HUDEP-2 (cell line): ENCODE results near the gene TIMP2.
"Not testable (repeated sequence)": the region's sequence is repeated elsewhere in the genome, so short reads cannot be mapped to it uniquely, and the experiment has no call there.

Experiments used
- DNase-seq, 76 experiments: peaks; one replicate each; lab custom pipeline; 2025; ENCODE audit not compliant: unreplicated experiment in 76 of 76; lab: John Stamatoyannopoulos, UW

TIMP2 gene

DNA sequence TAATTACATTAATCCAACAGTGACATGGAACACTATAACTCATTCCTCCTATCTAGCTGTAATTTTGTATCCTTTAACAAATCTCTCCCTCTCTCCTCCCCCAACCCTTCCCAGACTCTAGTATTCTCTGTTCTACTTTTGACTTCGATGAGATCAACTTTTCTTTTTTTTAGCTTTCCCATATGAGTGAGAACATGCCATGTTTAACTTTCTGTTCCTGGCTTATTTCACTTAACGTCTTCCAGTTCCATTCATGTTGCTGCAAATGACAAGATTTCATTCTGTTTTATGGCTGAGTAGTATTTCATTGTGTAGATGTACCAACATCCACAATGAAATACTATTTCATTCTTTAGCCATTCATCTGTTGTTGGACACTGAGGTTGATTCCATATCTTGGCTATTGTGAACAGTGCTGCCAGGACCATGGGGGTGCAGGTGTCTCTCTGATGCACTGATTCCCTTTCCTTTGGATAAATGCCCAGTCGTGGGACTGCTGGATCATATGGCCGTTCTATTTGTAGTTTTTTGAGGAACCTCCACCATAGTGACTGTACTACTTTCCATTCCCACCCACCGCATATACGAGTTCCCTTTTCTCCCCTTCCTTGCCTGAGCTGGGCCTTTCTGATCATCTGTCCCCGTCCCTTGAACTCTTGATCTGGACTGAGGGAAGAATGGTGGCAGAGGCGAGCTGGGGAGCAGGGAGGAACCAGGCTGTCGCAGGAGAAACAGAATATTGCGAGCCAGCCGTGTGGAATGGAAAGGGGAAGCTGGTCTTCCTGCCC is 14.5 kb downstream of the TIMP2 start:
- no peak for DNase-seq

- DNase-seq, result no peak
These were observed 16.8 kb downstream of the TIMP2 start for GRCh38 chr17:78908426-78908825.

DNA sequence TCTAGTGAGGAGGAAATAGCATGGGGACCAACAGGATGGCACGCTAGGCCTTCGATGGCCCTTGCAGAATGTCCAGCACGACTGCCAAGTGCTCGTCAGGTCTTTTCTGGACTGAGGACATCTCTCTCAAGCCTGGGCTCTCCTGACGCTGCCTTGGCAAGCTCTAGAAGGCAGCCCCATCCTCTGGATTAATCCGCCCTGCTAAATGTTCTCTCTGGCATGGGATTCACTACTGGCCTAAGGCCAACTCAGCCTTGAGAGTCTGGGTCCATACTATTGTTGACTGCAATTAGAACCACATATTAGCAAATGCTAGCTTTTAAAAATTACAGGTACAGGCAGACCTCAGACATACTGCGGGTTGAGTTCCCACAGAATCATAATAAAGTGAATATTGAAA is 19.6 kb downstream of the TIMP2 start:
- no peak for DNase-seq

- no peak for DNase-seq
These were observed 20.1 kb downstream of the TIMP2 start for GRCh38 chr17:78905116-78905515.

GRCh38 chr17:78904371-78904770 is 20.8 kb downstream of the TIMP2 start:
- DNase-seq, result no peak

DNA sequence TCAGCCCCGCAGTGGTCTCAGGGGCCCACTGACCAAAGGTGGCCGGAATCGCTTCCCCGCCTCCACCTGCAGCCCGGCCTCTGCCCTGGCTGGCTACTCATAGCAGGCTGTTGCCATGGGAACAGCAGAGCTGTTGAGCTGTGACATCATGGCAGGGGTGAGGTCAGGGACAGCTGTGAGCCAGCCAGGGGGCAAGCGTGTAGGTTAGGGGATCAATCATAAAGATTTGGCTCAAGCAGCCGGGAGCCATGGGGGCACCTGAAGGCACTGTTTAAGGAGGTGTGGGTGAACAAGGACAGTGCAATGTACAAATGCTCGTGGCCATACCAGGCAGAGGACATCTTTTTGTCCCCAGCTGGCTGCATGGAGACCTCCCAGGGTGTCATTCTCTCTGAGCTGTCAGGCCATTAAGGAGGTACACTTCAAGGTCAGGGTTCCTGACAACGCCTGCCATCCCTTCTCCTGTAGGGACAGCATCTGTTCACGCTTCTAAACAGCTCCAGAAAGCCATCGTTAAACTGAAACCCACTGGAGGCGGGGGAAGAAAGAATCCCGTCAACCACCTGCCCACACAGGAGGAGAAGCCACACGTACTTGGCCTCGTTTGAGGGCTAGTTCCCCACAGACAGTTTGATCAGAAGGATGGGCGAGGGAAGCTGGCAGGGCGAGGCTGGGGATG is 21.9 kb downstream of the TIMP2 start, which contains the start of gene CEP295NL:
Gene CEP295NL, minus strand, starts transcription at position 101 of the 679 bp plus-strand sequence. CDS start 1,373 bp downstream, outside the sequence.
- DNase-seq, result no peak

GRCh38 chr17:78902231-78902630 is 23.0 kb downstream of the TIMP2 start:
- DNase-seq, result not testable (repeated sequence)

- DNase-seq, result no peak
These were observed 23.4 kb downstream of the TIMP2 start for GRCh38 chr17:78901806-78902205.

GRCh38 chr17:78900816-78901215 is 24.4 kb downstream of the TIMP2 start:
- no peak for DNase-seq

GRCh38 chr17:78899361-78900260 is 25.6 kb downstream of the TIMP2 start:
- DNase-seq, result no peak

- DNase-seq, result no peak
These were observed 26.2 kb downstream of the TIMP2 start for GRCh38 chr17:78898947-78899346.

GRCh38 chr17:78898075-78898836 is 26.9 kb downstream of the TIMP2 start:
- no peak for DNase-seq

DNA sequence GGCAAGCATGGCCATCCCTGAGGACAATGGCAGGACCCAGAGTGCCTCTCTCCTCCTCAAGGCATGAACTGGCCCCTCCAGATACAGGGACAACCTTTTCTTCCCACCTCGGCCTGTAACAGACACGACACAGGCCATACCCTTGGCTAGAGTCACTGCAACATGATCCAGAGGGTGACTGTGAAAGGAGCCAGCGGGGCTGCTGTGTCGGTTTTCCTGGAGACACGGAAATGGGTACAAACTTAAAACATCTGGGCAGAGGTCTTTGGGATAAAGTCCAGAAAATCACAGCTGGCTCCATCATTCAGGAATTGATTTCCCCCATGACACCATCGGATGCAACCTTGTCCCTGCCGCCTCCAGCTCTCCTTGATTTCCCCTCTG is 27.5 kb downstream of the TIMP2 start:
- no peak for DNase-seq

DNA sequence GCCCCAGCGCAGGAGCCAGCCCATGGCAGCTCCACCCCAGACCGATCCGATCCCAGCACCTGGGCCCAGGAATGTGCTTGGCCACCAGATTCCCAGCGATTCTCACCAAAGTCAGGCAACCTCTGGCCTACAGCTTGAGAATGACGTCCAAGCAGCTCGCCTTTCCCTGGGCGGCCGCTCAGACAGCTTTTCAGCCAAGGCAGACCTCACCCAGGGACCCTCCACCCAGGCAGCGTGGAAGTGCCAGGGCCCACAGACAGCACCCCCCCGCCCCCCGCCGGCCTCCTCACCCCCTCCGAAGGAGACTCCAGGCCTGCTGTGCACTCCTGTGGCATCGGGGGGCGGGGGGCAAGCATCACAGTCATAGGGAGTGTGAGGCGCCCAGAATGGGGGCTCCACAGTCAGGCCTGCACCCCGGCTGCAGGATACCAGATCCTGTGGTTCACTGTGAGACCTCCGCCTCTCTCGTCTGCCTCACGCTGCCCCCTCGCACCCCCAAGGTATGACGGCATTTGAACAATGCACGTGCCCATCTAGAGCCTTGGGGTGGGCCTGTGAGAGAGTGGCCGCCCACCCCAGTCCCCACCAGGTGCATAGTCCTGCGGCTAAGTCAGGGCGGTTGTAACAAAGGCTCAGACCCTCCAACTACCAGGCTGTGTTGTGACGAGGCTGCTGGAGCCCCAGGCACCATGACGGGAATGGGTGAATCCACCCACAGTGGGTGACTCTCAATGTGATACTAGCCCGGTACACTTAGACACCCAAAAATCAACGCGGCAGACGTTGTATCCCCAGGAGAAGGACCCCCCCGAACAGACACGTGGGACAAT is 28.1 kb downstream of the TIMP2 start:
- no peak for DNase-seq

GRCh38 chr17:78896091-78896833 is 28.9 kb downstream of the TIMP2 start:
- no peak for DNase-seq

- no peak for DNase-seq
These were observed 29.9 kb downstream of the TIMP2 start for GRCh38 chr17:78895322-78895721.

DNA sequence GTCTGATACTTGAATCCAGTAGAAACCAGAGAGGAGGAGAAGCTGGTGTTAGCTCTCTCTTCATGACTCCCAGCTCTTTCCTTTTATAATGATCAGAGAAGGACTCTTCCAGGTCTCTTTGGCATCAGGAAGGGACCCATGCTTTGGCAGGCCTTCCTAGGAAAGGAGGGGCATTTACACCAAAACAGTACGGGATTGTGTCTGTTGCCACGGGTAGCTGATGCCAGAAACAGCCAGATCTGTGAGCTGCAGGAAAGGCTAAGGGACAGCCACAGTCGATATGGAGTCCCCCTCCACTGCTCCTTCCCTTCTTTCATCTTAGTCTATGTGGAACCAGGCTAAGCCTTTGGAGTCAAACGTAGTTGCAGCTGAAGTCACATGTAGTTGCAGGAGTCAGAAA is 31.5 kb downstream of the TIMP2 start:
- DNase-seq, result no peak

GRCh38 chr17:78892936-78893379 is 32.2 kb downstream of the TIMP2 start:
- no peak for DNase-seq

- no peak for DNase-seq
These were observed 32.7 kb downstream of the TIMP2 start for GRCh38 chr17:78892520-78892919.
